GM23338 (cell line): Measurements from ENCODE around the gene SPATA9.

Experiments
- EZH2 ChIP-seq: fragments of 200-600 bp; sonication (generic); IDR thresholded peaks from one replicate; pipeline ENCODE4 v1.8.0; 2017; ENCODE audit warnings: antibody characterized with exemption, mild to moderate bottlenecking, low read depth; ENCODE audit not compliant: unreplicated experiment
- EZH2phosphoT487 ChIP-seq: fragments of 200-600 bp; sonication (generic); IDR thresholded peaks from one replicate; pipeline ENCODE4 v1.8.1; 2018; ENCODE audit warnings: antibody characterized with exemption; ENCODE audit not compliant: unreplicated experiment
- JUNB ChIP-seq: IDR thresholded peaks from one replicate; pipeline ENCODE4 v1.6.1; 2016; ENCODE audit warnings: antibody characterized with exemption; ENCODE audit not compliant: unreplicated experiment
- POLR2AphosphoS5 ChIP-seq: IDR thresholded peaks from 2 replicates; pipeline ENCODE4 v1.6.1; 2016; ENCODE audit warnings: antibody characterized with exemption, low read depth
- TF ChIP-seq, protein P1 (sequence below): IDR thresholded peaks from one replicate; pipeline ENCODE4 v1.6.1; 2018; ENCODE audit warnings: antibody characterized with exemption; ENCODE audit not compliant: unreplicated experiment
- TF ChIP-seq, protein P2 (sequence below), 2 experiments: fragments of 200-600 bp in 1 of 2; sonication (generic) in 1 of 2; conservative IDR thresholded peaks; 2 replicates each; pipeline versions ENCODE4 v1.5.1 to v1.6.1; 2016 to 2017; ENCODE audit warnings: antibody characterized with exemption in 2 of 2, low read depth in 2 of 2, mild to moderate bottlenecking in 2 of 2, moderate library complexity in 1 of 2
- TF ChIP-seq, protein P3 (sequence below): IDR thresholded peaks from 2 replicates; pipeline ENCODE4 v1.6.1; 2016; ENCODE audit warnings: antibody characterized with exemption

DNA sequence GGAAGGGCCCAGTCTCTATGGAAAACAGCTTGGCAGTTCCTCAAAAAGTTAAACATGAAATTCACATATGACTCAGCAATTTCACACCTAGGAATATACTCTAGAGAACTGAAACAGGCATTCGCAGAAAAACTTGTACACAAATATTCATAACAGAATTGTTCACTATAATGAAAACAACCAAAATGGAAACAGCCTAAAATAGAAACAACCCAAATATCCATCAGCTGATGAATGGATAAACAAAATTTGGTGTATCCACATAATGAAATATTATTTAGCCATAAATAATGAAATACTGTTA lies 67.7 kb downstream of the SPATA9 start:
- TF ChIP-seq, protein P1, sequence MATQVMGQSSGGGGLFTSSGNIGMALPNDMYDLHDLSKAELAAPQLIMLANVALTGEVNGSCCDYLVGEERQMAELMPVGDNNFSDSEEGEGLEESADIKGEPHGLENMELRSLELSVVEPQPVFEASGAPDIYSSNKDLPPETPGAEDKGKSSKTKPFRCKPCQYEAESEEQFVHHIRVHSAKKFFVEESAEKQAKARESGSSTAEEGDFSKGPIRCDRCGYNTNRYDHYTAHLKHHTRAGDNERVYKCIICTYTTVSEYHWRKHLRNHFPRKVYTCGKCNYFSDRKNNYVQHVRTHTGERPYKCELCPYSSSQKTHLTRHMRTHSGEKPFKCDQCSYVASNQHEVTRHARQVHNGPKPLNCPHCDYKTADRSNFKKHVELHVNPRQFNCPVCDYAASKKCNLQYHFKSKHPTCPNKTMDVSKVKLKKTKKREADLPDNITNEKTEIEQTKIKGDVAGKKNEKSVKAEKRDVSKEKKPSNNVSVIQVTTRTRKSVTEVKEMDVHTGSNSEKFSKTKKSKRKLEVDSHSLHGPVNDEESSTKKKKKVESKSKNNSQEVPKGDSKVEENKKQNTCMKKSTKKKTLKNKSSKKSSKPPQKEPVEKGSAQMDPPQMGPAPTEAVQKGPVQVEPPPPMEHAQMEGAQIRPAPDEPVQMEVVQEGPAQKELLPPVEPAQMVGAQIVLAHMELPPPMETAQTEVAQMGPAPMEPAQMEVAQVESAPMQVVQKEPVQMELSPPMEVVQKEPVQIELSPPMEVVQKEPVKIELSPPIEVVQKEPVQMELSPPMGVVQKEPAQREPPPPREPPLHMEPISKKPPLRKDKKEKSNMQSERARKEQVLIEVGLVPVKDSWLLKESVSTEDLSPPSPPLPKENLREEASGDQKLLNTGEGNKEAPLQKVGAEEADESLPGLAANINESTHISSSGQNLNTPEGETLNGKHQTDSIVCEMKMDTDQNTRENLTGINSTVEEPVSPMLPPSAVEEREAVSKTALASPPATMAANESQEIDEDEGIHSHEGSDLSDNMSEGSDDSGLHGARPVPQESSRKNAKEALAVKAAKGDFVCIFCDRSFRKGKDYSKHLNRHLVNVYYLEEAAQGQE, result no peak
- no peak for TF ChIP-seq JUNB
- TF ChIP-seq, protein P2, sequence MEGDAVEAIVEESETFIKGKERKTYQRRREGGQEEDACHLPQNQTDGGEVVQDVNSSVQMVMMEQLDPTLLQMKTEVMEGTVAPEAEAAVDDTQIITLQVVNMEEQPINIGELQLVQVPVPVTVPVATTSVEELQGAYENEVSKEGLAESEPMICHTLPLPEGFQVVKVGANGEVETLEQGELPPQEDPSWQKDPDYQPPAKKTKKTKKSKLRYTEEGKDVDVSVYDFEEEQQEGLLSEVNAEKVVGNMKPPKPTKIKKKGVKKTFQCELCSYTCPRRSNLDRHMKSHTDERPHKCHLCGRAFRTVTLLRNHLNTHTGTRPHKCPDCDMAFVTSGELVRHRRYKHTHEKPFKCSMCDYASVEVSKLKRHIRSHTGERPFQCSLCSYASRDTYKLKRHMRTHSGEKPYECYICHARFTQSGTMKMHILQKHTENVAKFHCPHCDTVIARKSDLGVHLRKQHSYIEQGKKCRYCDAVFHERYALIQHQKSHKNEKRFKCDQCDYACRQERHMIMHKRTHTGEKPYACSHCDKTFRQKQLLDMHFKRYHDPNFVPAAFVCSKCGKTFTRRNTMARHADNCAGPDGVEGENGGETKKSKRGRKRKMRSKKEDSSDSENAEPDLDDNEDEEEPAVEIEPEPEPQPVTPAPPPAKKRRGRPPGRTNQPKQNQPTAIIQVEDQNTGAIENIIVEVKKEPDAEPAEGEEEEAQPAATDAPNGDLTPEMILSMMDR (conservative IDR thresholded peaks at IDR 0.05; ENCODE audit: low read depth in 2 of 2), result no peak
- no peak for TF ChIP-seq EZH2
- TF ChIP-seq POLR2AphosphoS5, result no peak
- TF ChIP-seq EZH2phosphoT487, result no peak
- TF ChIP-seq, protein P3, sequence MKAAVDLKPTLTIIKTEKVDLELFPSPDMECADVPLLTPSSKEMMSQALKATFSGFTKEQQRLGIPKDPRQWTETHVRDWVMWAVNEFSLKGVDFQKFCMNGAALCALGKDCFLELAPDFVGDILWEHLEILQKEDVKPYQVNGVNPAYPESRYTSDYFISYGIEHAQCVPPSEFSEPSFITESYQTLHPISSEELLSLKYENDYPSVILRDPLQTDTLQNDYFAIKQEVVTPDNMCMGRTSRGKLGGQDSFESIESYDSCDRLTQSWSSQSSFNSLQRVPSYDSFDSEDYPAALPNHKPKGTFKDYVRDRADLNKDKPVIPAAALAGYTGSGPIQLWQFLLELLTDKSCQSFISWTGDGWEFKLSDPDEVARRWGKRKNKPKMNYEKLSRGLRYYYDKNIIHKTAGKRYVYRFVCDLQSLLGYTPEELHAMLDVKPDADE, result no peak
